WTC11 (cell line): ENCODE measurements around the gene RASGRF2.

Experiments used
- CREM ChIP-seq: sonication (generic); formaldehyde crosslinking; IDR thresholded peaks from 2 replicates; pipeline ENCODE4 v1.8.1; 2022; ENCODE audit warnings: mild to moderate bottlenecking, missing genetic modification reagents, moderate library complexity
- FOXK1 ChIP-seq: sonication (generic); formaldehyde crosslinking; IDR thresholded peaks from 2 replicates; pipeline ENCODE4 v1.8.0; 2022; ENCODE audit warnings: mild to moderate bottlenecking, moderate library complexity, missing genetic modification reagents
- IRF1 ChIP-seq: sonication (generic); formaldehyde crosslinking; IDR thresholded peaks from 2 replicates; pipeline ENCODE4 v1.8.0; 2023; ENCODE audit warnings: missing genetic modification reagents
- NFE2L1 ChIP-seq: sonication (generic); formaldehyde crosslinking; IDR thresholded peaks from 2 replicates; pipeline ENCODE4 v1.8.1; 2023; ENCODE audit warnings: missing genetic modification reagents
- OVOL2 ChIP-seq: fragments of 250-450 bp; sonication (Bioruptor Pico); IDR thresholded peaks from 2 replicates; pipeline ENCODE4 v1.9.0; 2021; ENCODE audit warnings: mild to moderate bottlenecking, borderline replicate concordance
- RELA ChIP-seq: sonication (generic); formaldehyde crosslinking; IDR thresholded peaks from 2 replicates; pipeline ENCODE4 v1.8.1; 2022; ENCODE audit warnings: missing genetic modification reagents, mild to moderate bottlenecking, borderline replicate concordance
- SP1 ChIP-seq: sonication (generic); formaldehyde crosslinking; conservative IDR thresholded peaks from 2 replicates; pipeline ENCODE4 v1.8.1; 2022; ENCODE audit warnings: missing genetic modification reagents
- TP53 ChIP-seq: sonication (generic); formaldehyde crosslinking; IDR thresholded peaks from 2 replicates; pipeline ENCODE4 v1.8.1; 2023; ENCODE audit warnings: mild to moderate bottlenecking, missing genetic modification reagents
- USF1 ChIP-seq: sonication (generic); formaldehyde crosslinking; IDR thresholded peaks from 2 replicates; pipeline ENCODE4 v1.8.0; 2022; ENCODE audit warnings: mild to moderate bottlenecking, missing genetic modification reagents
- ZNF121 ChIP-seq: sonication (generic); formaldehyde crosslinking; IDR thresholded peaks from 2 replicates; pipeline ENCODE4 v1.8.0; 2023; ENCODE audit warnings: missing genetic modification reagents
- TF ChIP-seq, protein P1 (sequence below): sonication (generic); formaldehyde crosslinking; IDR thresholded peaks from 2 replicates; pipeline ENCODE4 v1.8.1; 2022; ENCODE audit warnings: missing genetic modification reagents, borderline replicate concordance

DNA sequence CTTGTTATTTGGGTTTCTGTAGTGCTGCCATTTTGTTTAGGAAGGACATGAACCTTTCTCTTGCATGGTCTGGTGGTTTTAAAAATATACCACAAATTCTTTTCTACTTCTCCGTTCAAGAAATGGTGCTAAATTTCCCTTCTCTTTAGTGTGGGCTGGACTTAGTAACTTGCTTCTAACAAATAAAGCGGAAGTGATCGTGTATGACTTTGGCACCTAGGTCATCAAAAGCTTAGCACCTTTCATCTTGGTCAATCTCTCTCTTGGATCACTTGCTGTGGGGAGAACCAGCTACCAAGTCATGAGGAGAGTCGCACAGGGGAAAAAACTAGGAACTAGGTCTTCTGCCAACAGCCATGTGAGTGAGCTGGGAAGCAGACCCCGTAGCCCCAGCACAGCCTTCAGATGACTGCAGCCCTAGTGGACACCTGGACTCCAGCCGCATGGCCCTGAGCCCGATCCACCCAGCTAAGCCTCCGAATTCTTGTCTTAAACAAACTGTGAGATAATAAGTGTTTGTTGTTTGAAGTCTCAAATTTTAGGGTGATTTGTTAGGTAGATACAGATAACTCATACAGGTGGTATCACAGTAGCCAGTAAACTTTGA is 185.3 kb downstream of the RASGRF2 start:
- TF ChIP-seq SP1 (CRISPR knock-in tag): no peak
- TF ChIP-seq, protein P1, sequence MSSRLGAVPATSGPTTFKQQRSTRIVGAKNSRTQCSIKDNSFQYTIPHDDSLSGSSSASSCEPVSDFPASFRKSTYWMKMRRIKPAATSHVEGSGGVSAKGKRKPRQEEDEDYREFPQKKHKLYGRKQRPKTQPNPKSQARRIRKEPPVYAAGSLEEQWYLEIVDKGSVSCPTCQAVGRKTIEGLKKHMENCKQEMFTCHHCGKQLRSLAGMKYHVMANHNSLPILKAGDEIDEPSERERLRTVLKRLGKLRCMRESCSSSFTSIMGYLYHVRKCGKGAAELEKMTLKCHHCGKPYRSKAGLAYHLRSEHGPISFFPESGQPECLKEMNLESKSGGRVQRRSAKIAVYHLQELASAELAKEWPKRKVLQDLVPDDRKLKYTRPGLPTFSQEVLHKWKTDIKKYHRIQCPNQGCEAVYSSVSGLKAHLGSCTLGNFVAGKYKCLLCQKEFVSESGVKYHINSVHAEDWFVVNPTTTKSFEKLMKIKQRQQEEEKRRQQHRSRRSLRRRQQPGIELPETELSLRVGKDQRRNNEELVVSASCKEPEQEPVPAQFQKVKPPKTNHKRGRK (CRISPR knock-in tag): no peak
- no peak for TF ChIP-seq FOXK1
- no peak for TF ChIP-seq OVOL2 (CRISPR knock-in tag)
- TF ChIP-seq USF1 (CRISPR knock-in tag): no peak
- no peak for TF ChIP-seq IRF1 (CRISPR knock-in tag)
- TF ChIP-seq NFE2L1 (CRISPR knock-in tag): no peak
- no peak for TF ChIP-seq ZNF121 (CRISPR knock-in tag)
- no peak for TF ChIP-seq TP53 (CRISPR knock-in tag)
- TF ChIP-seq CREM (CRISPR knock-in tag): no peak
- TF ChIP-seq RELA: no peak
